ENCODE measurements around the gene CYB5D1.
"Not testable (repeated sequence)": the region's sequence is repeated elsewhere in the genome, so short reads cannot be mapped to it uniquely, and the experiment has no call there.

The CYB5D1 gene

GRCh38 chr17:7859028-7859427 lies 1.2 kb downstream of the CYB5D1 start:
- DNase-seq (ENCODE audit: low read depth): no peak
- no peak for TF ChIP-seq CTCF (IDR thresholded peaks at IDR 0.05; ENCODE audit: control insufficient read depth, extremely low read depth, insufficient read depth)
- peak overlapping the region; percentile 63 for H3K4me3 ChIP-seq (ENCODE audit: low read depth, low read length)

- TF ChIP-seq CTCF (IDR thresholded peaks at IDR 0.05; ENCODE audit: control insufficient read depth, extremely low read depth, insufficient read depth): peak; percentile 78
- no peak overlapping the region for H3K4me3 ChIP-seq (ENCODE audit: low read depth, low read length)
- no peak for DNase-seq (ENCODE audit: low read depth)
These were observed 5.1 kb downstream of the CYB5D1 start for GRCh38 chr17:7862692-7863437.

GRCh38 chr17:7864384-7864783 lies 6.6 kb downstream of the CYB5D1 start:
- not testable (repeated sequence) for H3K4me3 ChIP-seq (ENCODE audit: low read depth, low read length)

GRCh38 chr17:7864995-7865650 lies 7.3 kb downstream of the CYB5D1 start:
- H3K4me3 ChIP-seq (ENCODE audit: low read depth, low read length): no peak overlapping the region
- no peak for DNase-seq (ENCODE audit: low read depth)
- no peak for TF ChIP-seq CTCF (IDR thresholded peaks at IDR 0.05; ENCODE audit: control insufficient read depth, extremely low read depth, insufficient read depth)

More at GRCh38 chr17:7864384-7864783, 6.6 kb downstream of the CYB5D1 start:
- DNase-seq (ENCODE audit: low read depth): not testable (repeated sequence)

GRCh38 chr17:7867881-7868329 lies 10.1 kb downstream of the CYB5D1 start:
- DNase-seq (ENCODE audit: low read depth): no peak
- no peak overlapping the region for H3K4me3 ChIP-seq (ENCODE audit: low read depth, low read length)
- TF ChIP-seq CTCF (IDR thresholded peaks at IDR 0.05; ENCODE audit: control insufficient read depth, extremely low read depth, insufficient read depth): no peak

GRCh38 chr17:7873051-7873450 lies 15.2 kb downstream of the CYB5D1 start:
- H3K4me3 ChIP-seq (ENCODE audit: low read depth, low read length): no peak overlapping the region
- no peak for TF ChIP-seq CTCF (IDR thresholded peaks at IDR 0.05; ENCODE audit: control insufficient read depth, extremely low read depth, insufficient read depth)
- no peak for DNase-seq (ENCODE audit: low read depth)

GRCh38 chr17:7875804-7876370 lies 18.1 kb downstream of the CYB5D1 start:
- TF ChIP-seq CTCF (IDR thresholded peaks at IDR 0.05; ENCODE audit: control insufficient read depth, extremely low read depth, insufficient read depth): no peak
- no peak overlapping the region for H3K4me3 ChIP-seq (ENCODE audit: low read depth, low read length)
- DNase-seq (ENCODE audit: low read depth): no peak

All from LNCaP clone FGC (cell line).